Tibial nerve (tissue), 4 donors: Measurements from ENCODE around the gene DDA1.
A peak's percentile ranks its signal among the peaks of the same experiment; 100 is the strongest.

ENCODE experiments used
- CTCF ChIP-seq, 5 experiments: fragments of 200-600 bp in 3 of 5; fragments of 450-650 bp in 2 of 5; sonication (generic) in 3 of 5; IDR thresholded peaks; one replicate each; pipeline ENCODE4 v1.5.1; 2016 to 2019; ENCODE audit warnings: antibody characterized with exemption in 5 of 5, mild to moderate bottlenecking in 3 of 5, moderate library complexity in 2 of 5
- EP300 ChIP-seq, 2 donors: sonication (generic); formaldehyde crosslinking; IDR thresholded peaks; one replicate each; pipeline ENCODE4 v1.6.1; 2017; ENCODE audit warnings: antibody characterized with exemption in 2 of 2, mild to moderate bottlenecking in 1 of 2
- POLR2A ChIP-seq, 2 donors: fragments of 450-650 bp; IDR thresholded peaks; one replicate each; pipeline ENCODE4 v1.6.1; 2017; ENCODE audit warnings: antibody characterized with exemption in 2 of 2, mild to moderate bottlenecking in 2 of 2, moderate library complexity in 2 of 2

- peak in 1 of 5 experiments; percentile 38 for TF ChIP-seq CTCF (IDR thresholded peaks at IDR 0.05)
- peak; percentile 27 to 62 for TF ChIP-seq POLR2A (IDR thresholded peaks at IDR 0.05)
- peak; percentile 69 to 87 for TF ChIP-seq EP300 (IDR thresholded peaks at IDR 0.05)
These were observed at the start of gene DDA1 for GRCh38 chr19:17309198-17309964.
